Muscle of back (tissue), 11 donors: ENCODE data around the gene VPS13C. TPM values are rescaled to one million over a fixed set of nuclear protein-coding genes. Genes with fewer than 3 reads are reported as not detected.

Source experiments
- DNase-seq, 3 donors: peaks; one replicate each; pipeline versions ENCODE4 v3.0.0 to v3.0.0-alpha.2; 2013
- polyA plus RNA-seq, 10 donors: library from polyadenylated mRNA; unstranded; fragments of 120-200 nt; gene quantifications; one replicate each; pipeline ENCODE4 v1.2.1, GENCODE V29; 2013; ENCODE audit not compliant: insufficient read length in 10 of 10

The VPS13C gene
- polyA plus RNA-seq, 10 donors = 24.1 to 44.7 (median 29.7) TPM

DNA sequence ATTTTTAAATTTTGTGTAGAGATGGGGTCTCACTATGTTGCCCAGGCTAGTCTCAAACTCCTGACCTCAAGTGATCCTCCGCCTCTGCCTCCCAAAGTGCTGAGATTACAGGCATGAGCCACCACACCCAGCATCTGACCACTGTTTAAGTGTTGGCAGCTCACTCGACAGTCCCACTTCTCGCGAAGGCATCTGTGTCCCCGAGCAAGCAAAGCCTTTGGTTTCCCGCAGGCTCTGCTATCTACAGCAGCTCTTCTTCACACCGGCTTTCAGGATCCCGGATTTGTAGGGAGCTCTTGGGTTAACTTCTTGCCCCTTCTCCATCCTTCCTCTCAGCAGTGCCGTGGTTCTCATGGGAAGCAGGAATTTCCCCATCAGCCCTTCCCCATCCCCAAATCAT lies 240.9 kb downstream of the VPS13C start:
- DNase-seq = no peak

DNA sequence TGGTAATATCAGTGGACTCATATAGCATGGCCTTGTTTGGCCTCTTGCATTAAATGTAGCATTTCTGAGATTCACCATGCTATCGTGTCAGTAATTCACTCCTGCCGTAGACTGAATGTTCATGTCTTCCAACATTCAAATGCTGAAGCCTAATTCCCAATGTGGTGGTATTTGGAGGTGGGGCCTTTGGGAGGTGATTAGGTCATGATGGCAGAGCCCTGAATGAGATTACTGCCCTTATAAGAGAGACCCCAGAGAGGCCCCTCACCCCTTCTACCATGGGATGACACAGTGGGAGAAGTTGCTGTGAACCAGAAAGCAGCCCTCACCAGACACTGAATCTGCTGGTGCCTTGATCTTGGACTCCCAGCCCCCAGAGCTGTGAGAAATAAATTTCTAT lies 241.4 kb downstream of the VPS13C start:
- no peak for DNase-seq

DNA sequence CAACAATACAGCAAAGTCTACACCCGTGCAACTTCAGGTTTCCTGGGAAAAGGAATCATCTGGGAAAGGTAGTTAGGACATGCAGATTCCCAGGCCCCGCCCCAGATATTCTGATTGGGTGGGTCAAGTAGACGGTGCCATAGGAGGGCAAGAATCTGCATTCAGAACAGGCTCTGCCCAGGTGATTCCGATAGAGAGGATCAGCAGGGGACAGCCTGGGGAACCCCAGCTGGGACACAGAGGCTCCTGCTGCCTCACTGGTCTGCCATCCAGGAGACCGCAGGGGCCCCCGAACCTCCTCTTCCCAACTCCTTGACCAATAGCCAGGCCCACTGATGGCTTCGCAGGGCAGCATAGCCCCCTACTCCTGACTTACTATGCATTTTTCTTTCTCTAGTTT lies 243.4 kb downstream of the VPS13C start:
- no peak for DNase-seq

DNA sequence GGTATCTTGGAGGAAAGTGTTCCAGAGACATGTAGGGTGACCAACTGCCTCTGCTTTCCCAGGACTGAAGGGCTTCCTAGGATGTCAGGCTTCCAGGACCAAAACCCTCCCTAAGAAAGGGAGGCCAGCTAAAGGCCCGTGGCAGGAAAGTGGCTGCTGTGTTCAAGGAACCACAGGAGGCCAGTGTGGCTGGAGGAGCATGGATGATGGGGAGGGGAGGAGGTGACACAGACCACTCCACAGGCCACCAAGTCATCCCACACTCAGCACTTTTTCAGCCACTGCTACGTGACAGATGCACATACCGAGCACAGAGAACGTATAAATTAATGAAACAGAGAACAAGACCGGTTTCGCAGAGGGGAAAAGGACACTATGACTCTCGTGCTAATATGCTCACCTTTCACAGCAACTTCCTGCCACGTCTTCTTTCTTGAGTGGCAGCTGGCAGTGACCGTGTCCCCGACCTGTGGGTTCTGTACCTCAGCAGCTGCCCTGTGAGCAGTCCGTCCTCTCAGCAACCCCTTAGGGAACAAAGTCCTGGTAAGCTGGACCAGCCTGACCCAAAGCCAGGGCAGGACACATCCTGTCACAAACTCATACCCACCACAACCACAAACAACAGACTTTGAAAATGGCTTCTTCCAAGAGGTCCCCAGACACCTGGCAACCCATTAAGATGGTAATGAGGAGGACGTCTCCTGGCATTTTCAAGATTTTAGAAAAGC lies 244.7 kb downstream of the VPS13C start:
- DNase-seq = no peak

DNA sequence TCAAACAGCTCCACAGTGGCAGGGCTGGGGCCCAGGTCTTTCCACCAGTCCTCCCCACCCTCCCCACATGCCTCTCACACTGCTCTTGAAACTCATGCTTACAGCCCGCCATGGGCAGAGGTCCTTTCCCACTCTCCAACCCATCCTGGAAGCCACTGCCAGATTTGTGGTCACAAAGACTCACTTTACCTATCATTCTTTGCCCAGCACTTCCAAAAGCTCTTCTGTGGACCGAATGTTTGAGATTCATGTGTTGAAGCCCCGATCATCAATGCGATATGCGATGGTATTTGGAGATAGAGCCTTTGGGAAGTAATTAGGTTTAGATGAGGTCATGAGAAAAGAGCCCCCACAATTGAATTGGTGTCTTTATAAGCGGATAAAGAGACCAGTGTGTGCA lies 247.8 kb downstream of the VPS13C start:
- no peak for DNase-seq

DNA sequence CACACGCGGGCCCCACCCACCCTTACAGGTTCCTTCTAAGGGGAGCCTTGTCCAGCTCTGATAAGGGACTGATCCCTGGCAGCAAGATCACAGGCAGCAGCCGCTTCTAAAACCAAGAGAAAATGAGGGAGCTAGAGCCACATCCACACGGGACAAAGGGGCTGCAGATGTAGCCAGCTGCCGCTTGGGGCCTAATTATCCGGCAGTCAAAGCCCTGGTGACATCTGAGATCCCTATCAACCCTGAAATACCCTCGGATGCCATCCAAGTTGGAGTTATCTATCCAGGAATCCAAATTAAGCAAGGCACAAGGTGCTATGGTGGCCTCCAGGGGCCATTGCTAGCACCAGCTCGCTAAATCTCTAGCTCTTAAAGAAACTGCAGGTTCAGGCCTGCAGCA lies 248.3 kb downstream of the VPS13C start:
- DNase-seq = no peak

DNA sequence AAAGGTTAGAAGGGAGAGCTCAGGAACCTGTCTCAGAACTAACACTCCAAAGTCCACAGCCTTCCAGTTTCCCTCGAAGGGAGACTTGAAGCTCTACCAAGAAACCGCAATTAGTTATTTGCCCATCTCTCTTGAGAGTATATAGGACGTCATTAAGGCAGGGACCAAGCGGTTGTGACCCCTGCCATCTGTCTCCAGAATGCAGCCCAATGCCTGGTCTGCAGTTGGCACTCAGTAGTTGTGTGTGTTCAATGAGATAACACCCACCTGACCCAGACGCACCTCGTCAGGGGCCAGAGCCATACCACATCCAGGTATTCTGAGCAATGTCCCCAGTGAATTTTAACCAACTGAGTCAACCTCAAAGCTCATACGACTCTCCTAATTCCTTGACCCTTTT lies 251.0 kb downstream of the VPS13C start:
- no peak for DNase-seq

DNA sequence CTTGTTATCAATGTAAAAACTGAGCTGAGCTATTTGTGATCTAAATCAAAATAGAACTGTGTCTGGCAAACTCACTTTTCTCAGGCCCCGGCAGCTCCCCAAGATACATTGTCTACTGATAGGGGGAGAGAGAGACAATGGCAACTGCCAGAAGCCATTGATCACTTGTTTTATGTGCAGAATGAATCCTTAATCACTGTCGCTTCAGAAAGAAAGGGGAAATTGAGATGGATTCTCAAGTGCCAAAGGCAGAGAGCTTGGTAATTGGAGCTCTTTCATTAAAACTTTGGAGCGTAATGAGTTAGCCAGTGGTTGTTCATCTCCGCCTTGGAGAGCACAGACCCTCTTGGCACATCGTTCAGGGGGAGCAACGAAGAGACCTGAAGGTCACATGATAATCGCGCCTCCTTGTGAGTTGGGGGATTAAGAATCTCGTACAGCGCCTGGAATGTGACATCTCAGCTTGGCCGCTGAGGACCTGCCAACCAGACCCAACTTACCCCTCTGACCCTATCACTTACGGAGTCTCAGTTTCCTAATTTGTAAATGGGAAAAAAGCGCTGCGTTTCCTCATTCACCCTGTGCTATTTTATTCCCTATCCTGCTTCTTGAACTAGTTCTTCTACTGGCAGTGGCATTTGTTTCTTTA lies 252.8 kb downstream of the VPS13C start:
- DNase-seq = no peak

Other genes starting within 250 kb of the VPS13C start
- under 1 TPM in 1 of 10 donors, not detected in 9; 0.07 TPM for gene C2CD4A, start 6.5 kb upstream of the VPS13C start, polyA plus RNA-seq
- gene C2CD4B, start 104.8 kb upstream of the VPS13C start, polyA plus RNA-seq = 10 to 100 TPM in 1 of 10 donors, 1 to 10 TPM in 8, under 1 TPM in 1; 0.74 to 23.1 (median 2.8) TPM